HG02623 (cell line): ENCODE data around the gene CRLF3.
A peak's percentile ranks its signal among the peaks of the same experiment; 100 is the strongest.
"Not testable (repeated sequence)": the region's sequence is repeated elsewhere in the genome, so short reads cannot be mapped to it uniquely, and the experiment has no call there.

Experiments used
- ATAC-seq: cut with Tn5 transposase; IDR thresholded peaks from one replicate; pipeline ENCODE4 v1.9.1; 2021; ENCODE audit warnings: moderate library complexity; ENCODE audit not compliant: unreplicated experiment

The CRLF3 gene

GRCh38 chr17:30824356-30825145 lies at the start of gene CRLF3:
TSS of gene CRLF3 (minus strand) at chr17:30824692. CDS start at chr17:30824651, 41 bp downstream.
- ATAC-seq, result peak; percentile 82

- no peak for ATAC-seq
These were observed 44.5 kb upstream of the CRLF3 start for GRCh38 chr17:30869005-30869404.

- no peak for ATAC-seq
These were observed 40.1 kb upstream of the CRLF3 start for GRCh38 chr17:30864636-30865035.

- ATAC-seq, result no peak
These were observed 34.2 kb upstream of the CRLF3 start for GRCh38 chr17:30858556-30859250.

GRCh38 chr17:30854146-30854545 lies 29.7 kb upstream of the CRLF3 start:
- ATAC-seq, result no peak

GRCh38 chr17:30848021-30848420 lies 23.5 kb upstream of the CRLF3 start:
- ATAC-seq, result no peak

GRCh38 chr17:30840771-30841170 lies 16.3 kb upstream of the CRLF3 start:
- ATAC-seq, result no peak

- no peak for ATAC-seq
These were observed 13.8 kb upstream of the CRLF3 start for GRCh38 chr17:30838202-30838807.

- ATAC-seq, result no peak
These were observed 8.1 kb upstream of the CRLF3 start for GRCh38 chr17:30832438-30833124.

- peak; percentile 73 for ATAC-seq
These were observed 7.4 kb upstream of the CRLF3 start, which contains the start of gene ATAD5 for GRCh38 chr17:30831663-30832437. TSS of gene ATAD5 (plus strand) at chr17:30831966. CDS start at chr17:30832348, 382 bp downstream.

- no peak for ATAC-seq
These were observed 6.8 kb upstream of the CRLF3 start for GRCh38 chr17:30831257-30831656.

- no peak for ATAC-seq
These were observed 4.5 kb upstream of the CRLF3 start for GRCh38 chr17:30829022-30829421.

GRCh38 chr17:30827082-30827481 lies 2.6 kb upstream of the CRLF3 start:
- ATAC-seq, result no peak

GRCh38 chr17:30824002-30824355 lies 513 bp downstream of the CRLF3 start:
- peak; percentile 12 for ATAC-seq

GRCh38 chr17:30823421-30823820 lies 1.1 kb downstream of the CRLF3 start:
- no peak for ATAC-seq

GRCh38 chr17:30822919-30823318 lies 1.6 kb downstream of the CRLF3 start:
- ATAC-seq, result not testable (repeated sequence)

- ATAC-seq, result no peak
These were observed 2.4 kb downstream of the CRLF3 start for GRCh38 chr17:30821871-30822723.

GRCh38 chr17:30819971-30820705 lies 4.4 kb downstream of the CRLF3 start:
- no peak for ATAC-seq

- no peak for ATAC-seq
These were observed 8.3 kb downstream of the CRLF3 start for GRCh38 chr17:30816165-30816564.
